Measurements from ENCODE around the gene PPIL6. TPM values are rescaled to one million over a fixed set of nuclear protein-coding genes. Genes with fewer than 3 reads are reported as not detected.

Gene PPIL6
- total RNA-seq, 1 donor from 2014 or later, result 0.60 TPM

DNA sequence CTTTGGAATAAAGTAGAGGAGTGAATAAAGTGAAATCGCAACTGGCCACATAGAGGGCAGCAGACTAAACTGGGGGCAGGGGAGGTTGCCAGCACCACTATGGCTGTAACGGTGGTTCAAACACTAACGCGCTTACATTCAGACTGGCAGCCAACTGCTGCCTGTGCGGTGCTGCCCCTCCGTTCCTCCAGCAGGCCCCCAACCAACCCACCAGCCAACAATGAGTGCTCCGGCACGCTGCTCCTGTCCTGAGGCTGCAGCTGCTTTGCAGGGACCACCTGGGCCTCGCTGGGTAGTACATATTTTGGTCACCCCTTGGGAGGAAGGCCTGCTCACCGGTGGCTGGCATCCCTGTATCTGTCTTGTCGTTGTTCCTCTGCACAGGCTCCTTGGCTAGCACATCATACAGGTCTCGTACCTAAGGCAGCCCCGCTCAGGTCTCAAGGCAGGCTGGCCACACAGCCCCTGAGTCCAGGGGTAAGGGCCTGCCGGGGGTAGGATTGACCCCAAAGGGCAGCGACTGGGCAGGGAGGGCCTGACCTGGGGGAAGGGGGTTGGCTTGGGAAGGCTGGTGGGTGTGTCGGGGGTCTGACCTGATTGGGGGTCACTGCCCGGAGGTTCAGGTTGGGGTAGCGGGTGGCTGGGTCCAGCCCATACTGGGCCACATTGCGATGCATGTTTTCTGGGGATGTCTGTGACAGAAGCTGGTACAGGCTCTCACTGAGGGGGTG, 8.8 kb upstream of the PPIL6 start:
- DNase-seq (ENCODE audit: low read depth in 2 of 2), result no peak

DNA sequence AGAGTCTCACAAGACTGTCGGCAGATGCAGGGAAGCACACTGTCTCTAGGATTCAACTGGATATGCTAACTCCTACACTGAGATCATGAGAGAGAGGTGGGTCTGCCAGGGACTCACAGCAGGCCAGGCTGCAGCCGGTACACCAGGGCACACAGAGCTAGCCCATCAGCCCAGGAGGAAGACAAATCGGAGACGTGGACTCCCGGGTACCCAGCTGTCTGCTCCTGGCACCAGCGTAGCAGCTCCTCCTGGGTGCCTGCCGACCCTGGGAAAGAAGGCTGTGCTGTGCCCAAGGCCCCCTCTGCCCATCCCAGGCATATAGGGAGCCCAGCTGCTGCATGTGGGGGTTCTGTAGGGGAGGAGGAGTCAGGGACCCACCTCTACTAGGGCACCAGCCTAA, 8.2 kb upstream of the PPIL6 start:
- no peak for DNase-seq (ENCODE audit: low read depth in 2 of 2)

DNA sequence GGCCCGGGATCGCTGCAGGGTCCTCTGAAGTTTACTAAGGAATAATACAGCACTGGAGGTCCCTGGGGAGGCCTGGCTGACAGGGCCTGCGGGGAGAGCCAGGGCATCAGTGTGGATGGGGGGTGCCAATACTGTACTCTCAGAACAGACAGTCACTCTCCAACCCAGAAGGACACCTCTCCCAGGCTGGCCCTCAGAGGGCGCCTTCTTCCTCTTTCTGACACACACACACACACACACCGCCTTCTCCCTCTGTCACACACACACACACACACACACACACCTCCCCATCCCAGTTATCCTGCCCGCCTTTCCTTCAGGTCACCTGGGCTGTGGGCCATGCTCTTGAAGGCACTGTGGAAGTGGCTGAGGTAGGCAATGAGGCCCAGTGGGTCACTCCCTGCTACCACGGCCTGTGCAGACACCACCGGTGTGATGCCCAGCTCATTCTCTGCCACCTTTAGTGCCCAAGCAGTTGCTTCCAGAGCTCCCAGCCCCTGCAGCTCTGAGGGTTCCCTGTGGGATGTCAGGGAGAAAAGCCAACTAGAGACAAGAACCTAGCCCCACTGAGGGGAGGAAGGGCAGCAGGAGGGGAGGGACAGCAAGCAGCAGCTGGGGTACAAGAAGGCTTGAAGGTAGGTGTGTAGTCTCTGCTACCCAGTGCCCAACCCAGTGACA, 7.6 kb upstream of the PPIL6 start:
- no peak for DNase-seq (ENCODE audit: low read depth in 2 of 2)

DNA sequence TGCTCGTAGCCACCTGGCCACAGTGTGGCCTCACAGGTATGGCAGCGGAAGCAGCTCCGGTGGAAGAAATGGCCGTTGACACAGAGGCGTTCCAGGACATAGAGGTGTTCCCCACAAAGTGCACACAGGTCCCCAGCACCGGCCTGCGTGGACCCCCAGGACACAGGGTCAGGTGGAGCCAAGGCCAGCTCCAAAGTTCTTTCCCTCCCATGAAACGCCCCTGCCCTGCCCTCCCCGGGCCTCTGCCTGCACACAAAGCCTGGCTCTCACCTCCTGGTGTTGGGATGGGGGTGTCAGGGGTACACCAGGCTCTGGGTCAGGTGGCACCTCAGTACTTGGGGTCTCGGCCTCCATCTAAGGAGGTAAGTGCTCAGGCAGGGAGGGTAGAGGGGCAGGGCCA, 6.7 kb upstream of the PPIL6 start:
- no peak for DNase-seq (ENCODE audit: low read depth in 2 of 2)

DNA sequence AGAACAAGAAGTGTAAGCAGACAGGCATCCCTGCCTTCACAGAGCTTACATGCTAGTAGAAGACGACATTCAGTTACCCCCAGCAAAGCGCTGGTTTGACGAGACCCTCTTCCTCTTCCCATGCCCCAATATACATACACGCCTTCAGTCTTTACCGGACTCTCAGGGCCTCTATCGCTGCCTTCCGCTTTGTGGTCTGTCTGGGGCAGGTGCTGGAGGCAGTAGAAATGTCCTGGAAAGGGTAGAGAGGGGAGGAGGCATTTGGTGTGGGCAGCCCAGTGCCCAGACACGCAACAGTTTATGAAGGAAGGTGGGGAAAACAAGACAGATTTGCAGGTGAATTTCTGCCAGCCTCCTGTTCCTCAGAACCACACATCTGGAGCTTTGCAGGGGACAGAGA, 6.1 kb upstream of the PPIL6 start:
- no peak for DNase-seq (ENCODE audit: low read depth in 2 of 2)

DNA sequence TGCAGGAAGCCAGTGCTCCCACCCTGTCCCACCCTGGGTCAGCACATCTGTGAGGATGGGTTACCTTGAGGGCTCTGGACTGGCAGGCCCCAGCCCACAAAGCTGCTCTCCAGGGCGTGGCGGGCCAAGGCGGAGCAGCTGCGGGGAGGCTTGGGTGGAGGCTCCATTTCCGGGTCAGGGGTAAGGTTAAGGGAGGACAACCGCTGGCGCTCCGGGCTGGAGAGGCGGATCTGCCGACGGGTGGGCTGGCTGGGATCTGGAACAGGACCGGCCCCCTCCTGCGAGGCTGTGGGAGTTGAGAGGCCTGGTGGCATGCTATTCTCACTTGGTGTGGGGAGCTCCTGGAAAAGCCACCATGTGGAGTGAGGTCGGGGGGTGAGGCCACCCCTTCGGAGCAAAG, 5.6 kb upstream of the PPIL6 start:
- no peak for DNase-seq (ENCODE audit: low read depth in 2 of 2)

DNA sequence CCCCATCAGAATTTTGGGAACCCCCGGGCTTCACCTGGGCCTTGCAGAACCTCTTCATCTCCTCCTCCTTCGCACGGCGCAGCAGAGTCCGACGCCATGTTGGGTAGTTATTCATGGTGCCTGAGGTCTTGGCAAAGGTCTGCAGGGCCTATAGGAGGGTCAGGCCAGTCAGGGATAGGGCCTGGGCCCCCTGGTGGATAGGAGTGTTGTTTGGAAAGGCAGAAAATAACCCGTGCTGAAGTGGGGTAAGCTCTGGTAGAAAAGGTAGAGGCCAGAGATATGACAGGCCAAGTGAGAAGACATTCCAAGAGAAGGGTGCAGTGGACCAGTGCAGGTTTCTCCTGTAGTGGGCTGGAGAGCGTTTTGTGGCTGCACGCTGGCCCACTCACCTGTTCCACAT, 5.0 kb upstream of the PPIL6 start:
- DNase-seq (ENCODE audit: low read depth in 2 of 2), result no peak

DNA sequence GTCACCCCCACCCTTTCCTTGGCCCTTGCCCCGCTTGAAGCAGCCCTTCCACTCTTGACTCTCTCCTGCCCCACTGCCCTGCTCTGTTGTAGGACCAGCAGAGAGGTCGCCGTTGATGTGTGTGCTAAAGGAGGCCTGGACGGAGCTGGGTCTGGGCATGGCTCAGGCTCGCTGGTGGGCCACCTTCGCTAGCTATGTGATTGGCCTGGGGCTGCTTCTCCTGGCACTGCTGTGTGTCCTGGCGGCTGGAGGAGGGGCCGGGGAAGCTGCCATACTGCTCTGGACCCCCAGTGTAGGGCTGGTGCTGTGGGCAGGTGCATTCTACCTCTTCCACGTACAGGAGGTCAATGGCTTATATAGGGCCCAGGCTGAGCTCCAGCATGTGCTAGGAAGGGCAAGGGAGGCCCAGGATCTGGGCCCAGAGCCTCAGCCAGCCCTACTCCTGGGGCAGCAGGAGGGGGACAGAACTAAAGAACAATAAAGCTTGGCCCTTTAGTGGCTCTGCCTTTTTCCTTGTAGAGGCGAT, 3.1 kb upstream of the PPIL6 start:
- no peak for DNase-seq (ENCODE audit: low read depth in 2 of 2)

DNA sequence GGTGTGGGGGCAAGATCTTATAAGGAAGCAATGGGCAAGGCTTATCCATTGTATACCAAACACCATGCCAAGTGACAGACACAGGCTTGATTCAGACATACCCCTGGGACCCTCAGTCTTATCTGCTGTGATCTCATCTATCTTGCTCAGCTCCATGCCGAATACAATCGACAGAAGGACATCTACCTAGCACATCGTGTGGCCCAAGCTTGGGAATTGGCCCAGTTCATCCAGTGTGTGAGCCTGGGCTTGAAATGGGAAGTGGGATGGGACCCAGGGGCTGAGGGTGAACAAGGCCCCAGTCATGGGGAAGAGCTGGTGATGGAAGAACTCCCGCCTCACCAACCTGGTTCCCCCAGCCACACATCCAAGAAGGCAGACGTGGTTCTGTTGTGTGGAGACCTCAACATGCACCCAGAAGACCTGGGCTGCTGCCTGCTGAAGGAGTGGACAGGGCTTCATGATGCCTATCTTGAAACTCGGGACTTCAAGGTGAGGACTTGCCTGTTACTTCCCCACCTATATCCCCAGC, 2.0 kb upstream of the PPIL6 start:
- no peak for DNase-seq (ENCODE audit: low read depth in 2 of 2)

DNA sequence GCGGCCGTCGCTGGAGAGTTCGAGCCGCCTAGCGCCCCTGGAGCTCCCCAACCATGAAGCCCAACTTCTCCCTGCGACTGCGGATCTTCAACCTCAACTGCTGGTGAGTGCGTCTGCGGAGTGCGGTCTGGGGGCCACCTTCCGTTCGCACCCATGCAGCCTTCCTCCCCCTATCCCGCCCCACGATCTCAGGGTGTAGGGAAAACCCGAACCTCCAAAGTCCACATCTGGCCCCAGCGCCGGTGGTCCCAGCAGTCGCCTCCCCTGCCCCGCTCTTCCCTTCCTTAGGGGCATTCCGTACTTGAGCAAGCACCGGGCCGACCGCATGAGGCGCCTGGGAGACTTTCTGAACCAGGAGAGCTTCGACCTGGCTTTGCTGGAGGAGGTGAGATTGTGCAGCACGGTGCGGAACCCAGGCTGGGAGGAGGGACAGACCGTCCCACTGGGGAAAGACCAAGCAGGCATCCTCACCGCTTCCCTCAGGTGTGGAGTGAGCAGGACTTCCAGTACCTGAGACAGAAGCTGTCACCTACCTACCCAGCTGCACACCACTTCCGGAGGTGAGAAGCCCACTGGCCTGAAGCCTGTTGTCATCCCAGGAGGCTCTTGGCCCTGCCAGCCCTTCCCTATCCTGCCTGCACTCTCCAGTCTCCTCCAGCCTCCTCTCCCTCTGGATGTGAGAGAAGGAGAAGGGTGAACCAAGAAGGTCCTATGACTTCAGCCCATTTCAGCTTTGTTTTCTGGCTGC, 815 bp upstream of the PPIL6 start:
- peak; percentile 35 to 58 for DNase-seq (ENCODE audit: low read depth in 2 of 2)

DNA sequence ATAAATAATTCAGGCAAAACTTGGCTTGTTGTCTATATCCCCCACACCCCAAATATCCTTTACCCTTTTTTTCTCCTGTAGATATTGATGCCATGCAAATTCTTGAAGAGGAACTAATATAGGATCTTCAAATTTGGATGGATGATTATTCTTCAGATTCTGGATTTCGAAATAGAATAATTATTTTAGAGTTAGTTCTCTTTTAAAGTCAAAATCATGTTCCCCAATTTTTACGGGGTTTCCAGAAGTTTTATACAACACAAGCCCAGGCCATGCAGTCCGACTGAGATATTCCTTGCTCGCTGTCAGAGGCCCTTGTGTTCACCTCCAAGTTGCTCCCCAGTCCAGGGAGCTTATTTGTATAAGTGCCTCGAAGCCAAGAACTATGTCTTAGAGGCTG, 4.4 kb downstream of the PPIL6 start:
- no peak for DNase-seq (ENCODE audit: low read depth in 2 of 2)

DNA sequence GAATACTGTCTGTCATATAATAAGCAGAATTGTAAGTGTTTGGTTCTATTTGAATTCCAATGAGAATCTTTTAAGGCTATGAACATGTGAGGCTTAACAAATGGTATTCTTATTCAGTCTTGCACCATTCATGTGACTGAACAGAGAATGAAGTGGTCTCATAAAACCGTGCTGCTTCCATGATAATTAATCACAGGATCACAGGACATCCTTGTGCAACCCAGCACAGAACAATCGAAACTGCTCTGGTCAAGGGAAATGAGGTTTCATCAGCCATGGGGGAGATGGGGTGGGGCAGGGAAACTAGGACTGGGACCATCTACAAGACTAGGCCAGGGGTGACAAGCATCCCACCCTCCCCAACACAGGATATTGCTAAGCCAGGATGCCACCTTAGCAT, 6.0 kb downstream of the PPIL6 start:
- DNase-seq (ENCODE audit: low read depth in 2 of 2), result peak in 1 of 2 donors; percentile 17

DNA sequence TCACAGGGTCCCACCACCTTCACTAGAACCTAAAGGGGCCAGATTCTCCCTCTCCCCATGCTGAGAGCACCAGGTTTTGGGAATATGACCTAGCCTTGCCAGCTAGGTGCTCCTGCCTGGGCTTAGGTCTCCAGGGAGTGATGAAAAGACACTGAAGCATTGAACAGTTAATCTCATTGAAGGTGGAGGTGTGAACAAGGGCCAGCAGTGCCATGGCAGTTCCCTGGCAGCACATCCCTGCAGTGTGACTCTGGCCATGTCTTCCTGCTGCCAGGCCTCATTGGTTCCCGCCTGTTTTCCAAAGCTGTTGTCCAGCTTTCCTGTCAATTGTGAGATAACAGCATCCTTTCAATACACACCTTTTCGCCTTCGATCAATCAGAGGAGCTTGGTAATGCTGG, 10.9 kb downstream of the PPIL6 start:
- no peak for DNase-seq (ENCODE audit: low read depth in 2 of 2)

DNA sequence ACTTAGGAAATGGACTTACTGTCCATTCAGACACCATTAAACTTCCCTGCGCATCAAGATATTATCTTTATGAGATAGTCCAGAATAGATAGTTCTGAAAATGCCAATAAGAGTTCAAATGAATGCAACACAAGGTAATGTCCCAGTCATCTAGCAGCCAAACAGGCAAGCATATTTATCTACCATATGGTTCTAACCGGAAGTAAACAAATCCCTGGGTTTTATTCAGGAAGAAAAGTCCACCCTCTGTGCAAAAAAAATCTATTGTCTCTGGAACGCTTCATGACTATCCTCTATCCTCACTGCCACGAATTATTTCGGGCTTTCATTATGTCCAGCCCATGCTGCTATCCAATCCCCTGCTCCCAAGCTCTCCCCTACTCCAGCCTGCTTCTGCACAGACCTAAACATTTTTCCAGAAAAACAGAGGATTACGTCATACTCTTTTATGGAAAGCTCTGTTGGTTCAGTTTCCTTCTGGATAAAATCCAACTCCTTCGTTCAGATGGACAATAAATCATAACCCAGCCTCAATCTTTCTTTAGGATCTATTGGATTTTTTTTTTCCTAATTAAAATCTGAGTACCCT, 11.4 kb downstream of the PPIL6 start:
- DNase-seq (ENCODE audit: low read depth in 2 of 2), result peak; percentile 20 to 86

DNA sequence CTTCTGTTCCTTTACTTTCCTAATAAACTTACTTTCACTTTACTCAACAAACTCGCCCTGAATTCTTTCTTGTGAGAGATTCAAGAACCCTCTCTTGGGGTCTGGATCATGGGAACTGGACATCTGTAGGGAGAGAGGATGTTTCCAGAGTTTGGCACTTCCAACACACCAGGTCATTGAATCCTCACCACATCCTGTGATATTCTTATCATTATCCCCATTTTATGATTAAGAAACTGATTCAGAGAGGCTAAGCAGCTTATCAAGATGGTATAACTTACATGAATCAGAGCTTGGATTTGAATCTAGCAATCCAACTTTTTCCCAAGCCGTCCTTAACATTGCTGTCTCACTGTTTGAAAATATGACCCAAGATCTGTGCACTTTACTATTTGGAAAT, 15.5 kb downstream of the PPIL6 start:
- no peak for DNase-seq (ENCODE audit: low read depth in 2 of 2)

DNA sequence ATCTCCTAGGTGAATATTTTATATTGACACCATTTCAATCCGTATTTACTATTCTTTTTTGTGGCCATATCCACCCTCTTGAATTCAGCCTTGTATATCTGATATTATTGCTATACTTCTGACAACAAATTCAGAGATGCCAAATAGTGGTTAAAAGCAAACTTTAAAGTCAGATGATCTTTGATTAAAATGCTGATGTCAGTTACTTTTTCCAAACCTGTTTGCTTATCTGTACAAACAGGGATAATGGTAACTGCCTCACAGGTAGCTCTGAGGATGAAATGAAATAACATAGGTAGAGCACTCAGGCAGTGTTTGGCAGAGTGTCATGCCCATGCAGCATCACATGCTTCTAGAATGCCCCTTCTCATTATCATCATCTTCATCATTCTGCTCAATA, 19.2 kb downstream of the PPIL6 start:
- DNase-seq (ENCODE audit: low read depth in 2 of 2), result no peak

DNA sequence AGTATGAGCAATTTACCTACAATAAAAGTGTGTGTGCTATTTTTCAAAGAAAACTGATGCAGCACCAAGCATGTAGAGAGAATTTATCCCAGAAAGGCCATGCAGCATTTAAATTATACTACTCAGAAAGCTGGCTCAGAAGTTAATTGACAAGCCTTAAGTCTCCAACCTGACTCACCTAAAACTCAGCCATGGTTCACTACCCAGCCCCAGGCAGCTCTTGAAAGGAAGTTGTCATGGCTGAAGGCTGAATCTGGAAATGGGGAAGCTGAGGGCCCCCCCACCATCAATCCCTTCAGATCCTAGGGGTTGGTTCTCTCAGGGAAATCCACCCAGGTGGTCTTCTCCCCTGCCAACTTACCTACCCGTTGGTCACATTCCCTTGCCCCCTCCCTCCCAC, 19.7 kb downstream of the PPIL6 start:
- no peak for DNase-seq (ENCODE audit: low read depth in 2 of 2)

DNA sequence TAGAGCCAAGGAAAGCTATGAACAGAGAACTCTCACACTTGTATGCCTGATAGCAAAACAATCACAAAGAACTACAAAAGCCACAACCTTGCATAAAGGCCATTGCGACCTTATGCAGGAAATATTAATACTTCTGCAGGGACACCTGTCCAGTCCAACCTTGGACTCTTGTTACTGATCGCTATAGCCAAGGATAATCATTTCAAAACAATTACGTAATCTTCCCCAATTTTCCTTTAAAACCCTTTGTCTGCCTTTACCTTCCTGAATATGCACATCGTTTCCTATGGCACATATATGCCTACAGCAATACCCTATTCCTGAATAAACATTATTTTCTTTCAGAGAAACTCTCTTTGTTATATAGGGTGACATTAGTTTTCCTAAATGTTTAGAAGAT, 22.8 kb downstream of the PPIL6 start:
- DNase-seq (ENCODE audit: low read depth in 2 of 2), result no peak

DNA sequence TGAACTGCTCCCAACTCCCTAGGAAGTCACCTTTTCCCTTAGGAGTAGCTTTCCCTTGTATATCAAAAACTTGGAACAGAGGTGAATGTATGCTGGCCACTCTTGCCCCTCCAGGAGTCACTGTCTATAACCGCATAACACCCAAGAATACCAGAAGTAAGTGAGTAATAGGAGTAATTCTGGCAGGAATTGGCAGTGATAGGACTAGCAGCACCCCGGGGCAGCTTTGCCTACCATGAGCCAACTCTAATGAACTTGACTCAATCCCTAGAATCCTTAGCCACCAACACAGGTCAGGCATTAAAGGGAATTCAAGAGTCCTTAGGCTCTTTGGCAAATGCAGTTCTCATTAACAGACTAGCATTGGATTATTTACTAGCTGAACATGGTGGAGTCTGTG, 29.4 kb downstream of the PPIL6 start:
- no peak for DNase-seq (ENCODE audit: low read depth in 2 of 2)

DNA sequence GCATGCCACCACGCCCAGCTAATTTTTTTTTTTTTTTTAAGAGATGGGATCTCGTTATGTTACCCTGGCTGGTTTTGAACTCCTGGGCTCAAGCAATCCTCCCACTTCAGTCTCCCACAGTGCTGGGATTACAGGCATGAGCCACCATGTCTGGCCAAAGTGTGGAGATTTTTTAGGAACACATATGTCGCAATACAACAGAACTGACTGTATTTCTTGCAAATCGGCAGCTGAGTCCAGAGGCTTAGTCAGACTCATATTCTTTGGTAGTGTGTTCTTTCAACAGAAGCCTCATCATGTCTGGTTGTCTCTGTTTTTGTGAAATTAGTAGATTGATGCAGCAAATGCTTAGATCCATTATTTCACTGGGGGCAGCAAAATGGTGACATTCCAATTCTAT, 34.2 kb downstream of the PPIL6 start:
- DNase-seq (ENCODE audit: low read depth in 2 of 2), result no peak

DNA sequence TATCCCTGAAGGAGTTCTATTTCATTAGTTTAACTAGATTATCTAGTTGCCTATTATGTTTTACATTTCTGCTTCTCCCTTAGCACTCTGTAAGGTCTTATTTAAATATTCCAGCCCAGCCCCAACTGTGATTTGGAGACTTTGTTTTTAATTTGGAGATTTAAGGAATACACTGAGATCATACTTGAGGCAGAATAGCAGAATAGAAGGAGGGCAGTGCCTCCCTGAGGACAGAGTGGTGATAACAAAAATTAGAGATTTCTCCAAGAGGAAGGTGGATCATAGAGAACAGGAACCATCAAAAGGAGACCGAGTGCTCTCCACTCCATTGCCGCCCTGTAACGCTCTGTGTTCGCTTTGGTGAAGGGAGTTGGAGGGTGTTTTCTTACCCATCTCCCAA, 43.4 kb downstream of the PPIL6 start:
- peak; percentile 9 to 29 for DNase-seq (ENCODE audit: low read depth in 2 of 2)

Measured in lung microvascular endothelial cell (primary cell).